ENCODE measurements around the gene ATP8B2. TPM values are rescaled to one million over a fixed set of nuclear protein-coding genes. Genes with fewer than 3 reads are reported as not detected.

The ATP8B2 gene
- polyA plus RNA-seq, 1 experiment = 73.3 TPM

- peak; percentile 89 for TF ChIP-seq CTCF (IDR thresholded peaks at IDR 0.05; ENCODE audit: insufficient read depth, low read depth, low read length)
- Histone ChIP-seq H3K27me3 (ENCODE audit: control insufficient read depth, insufficient read depth, low read length) (peaks cover 6% of the 10 kb centered on the region), H3K4me3 (ENCODE audit: low read depth, low read length) (peak overlapping the region; percentile 76), H3K36me3 (ENCODE audit: control insufficient read depth, insufficient read depth, low read length) (peaks cover 4% of the 10 kb centered on the region)
- ChIA-PET CTCF (interaction anchor here (0.6 to 5.5 kb wide), 23 partner anchors 9 to 818 kb away, joined by 3 to 77 read pairs (median 4); no protein-coding TSS in a partner anchor), POLR2A (interaction anchor here (0.5 to 0.7 kb wide), 5 partner anchors 19 to 163 kb away, joined by 3 to 15 read pairs (median 4); a partner anchor contains a TSS)
- DNase-seq (ENCODE audit: low read depth) = peak; percentile 52
Observed at GRCh38 chr1:154325583-154326545, 539 bp downstream of the ATP8B2 start.

DNA sequence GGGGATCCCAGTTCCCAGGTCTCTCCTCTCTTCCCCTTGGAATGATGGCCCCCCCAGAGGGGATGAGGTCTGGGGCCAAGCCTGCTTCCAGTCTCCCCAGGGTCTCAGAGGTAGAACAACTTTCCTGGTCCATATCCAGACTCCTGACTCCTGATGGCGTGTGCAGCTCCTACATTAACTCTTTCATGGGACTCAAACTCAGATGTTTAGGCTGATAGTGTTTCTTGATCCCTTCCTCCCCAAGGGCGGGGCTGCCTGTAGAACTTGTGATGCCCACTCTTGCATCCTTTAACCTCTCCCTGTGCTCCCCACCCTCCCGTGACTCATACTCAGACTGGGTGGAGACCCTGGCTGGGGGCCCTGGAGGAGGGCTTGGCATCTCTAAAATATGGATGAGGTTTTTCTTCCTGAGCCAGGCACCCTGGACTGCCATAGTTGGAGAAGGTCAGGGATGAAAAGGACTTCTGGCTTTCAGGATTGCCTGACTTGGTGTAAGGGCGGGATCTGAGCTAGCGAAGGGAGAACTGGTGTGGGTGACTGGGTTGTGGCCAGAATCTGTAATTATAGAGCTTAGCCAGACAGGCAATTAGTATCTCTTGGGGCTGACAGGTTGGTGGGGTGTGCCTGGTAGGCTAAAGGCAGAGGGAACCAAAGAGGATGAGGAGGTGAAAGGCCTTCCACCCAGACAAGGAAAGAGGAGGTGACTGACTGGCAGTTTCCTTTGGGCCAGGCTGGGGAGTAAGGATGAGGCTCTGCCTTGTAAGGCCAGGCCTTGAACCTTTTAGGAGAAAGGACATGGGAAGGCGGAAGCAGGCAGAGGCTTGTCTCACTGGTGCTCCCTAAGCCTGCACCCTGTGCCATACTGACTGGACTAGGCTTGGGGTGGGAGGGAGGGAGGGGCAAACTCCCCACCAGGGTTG is 1.5 kb downstream of the ATP8B2 start:
- ChIA-PET CTCF (interaction anchor here (0.5 to 5.5 kb wide), 16 partner anchors 8 to 867 kb away, joined by 3 to 77 read pairs (median 4); no protein-coding TSS in a partner anchor), POLR2A (interaction anchor here (0.5 to 0.6 kb wide), 3 partner anchors 107 to 575 kb away, joined by 3 to 15 read pairs (median 4); a partner anchor contains a TSS)

GRCh38 chr1:154327466-154328317 is 2.4 kb downstream of the ATP8B2 start:
- ChIA-PET CTCF (interaction anchor here (0.5 to 5.5 kb wide), 7 partner anchors 7 to 866 kb away, joined by 3 to 77 read pairs (median 3); partner anchors contain the start of gene CHRNB2), POLR2A (interaction anchor here (0.5 to 0.6 kb wide), 2 partner anchors 135 to 574 kb away, joined by 3 read pairs; no protein-coding TSS in a partner anchor)
- Histone ChIP-seq H3K4me3 (ENCODE audit: low read depth, low read length) (peak overlapping the region; percentile 35), H3K36me3 (ENCODE audit: control insufficient read depth, insufficient read depth, low read length) (peaks cover 15% of the 10 kb centered on the region), H3K27me3 (ENCODE audit: control insufficient read depth, insufficient read depth, low read length) (peaks cover 3% of the 10 kb centered on the region)
- DNase-seq (ENCODE audit: low read depth) = no peak
- TF ChIP-seq CTCF (IDR thresholded peaks at IDR 0.05; ENCODE audit: insufficient read depth, low read depth, low read length) = no peak

More for the DNA sequence above, 1.5 kb downstream of the ATP8B2 start:
- DNase-seq (ENCODE audit: low read depth) = peak; percentile 49
- peak overlapping the region; percentile 76 for H3K4me3 ChIP-seq (ENCODE audit: low read depth, low read length)
- H3K27me3 ChIP-seq (ENCODE audit: control insufficient read depth, insufficient read depth, low read length) = peaks cover 6% of the 10 kb centered on the region
- peaks cover 10% of the 10 kb centered on the region for H3K36me3 ChIP-seq (ENCODE audit: control insufficient read depth, insufficient read depth, low read length)
- TF ChIP-seq CTCF (IDR thresholded peaks at IDR 0.05; ENCODE audit: insufficient read depth, low read depth, low read length) = no peak

DNA sequence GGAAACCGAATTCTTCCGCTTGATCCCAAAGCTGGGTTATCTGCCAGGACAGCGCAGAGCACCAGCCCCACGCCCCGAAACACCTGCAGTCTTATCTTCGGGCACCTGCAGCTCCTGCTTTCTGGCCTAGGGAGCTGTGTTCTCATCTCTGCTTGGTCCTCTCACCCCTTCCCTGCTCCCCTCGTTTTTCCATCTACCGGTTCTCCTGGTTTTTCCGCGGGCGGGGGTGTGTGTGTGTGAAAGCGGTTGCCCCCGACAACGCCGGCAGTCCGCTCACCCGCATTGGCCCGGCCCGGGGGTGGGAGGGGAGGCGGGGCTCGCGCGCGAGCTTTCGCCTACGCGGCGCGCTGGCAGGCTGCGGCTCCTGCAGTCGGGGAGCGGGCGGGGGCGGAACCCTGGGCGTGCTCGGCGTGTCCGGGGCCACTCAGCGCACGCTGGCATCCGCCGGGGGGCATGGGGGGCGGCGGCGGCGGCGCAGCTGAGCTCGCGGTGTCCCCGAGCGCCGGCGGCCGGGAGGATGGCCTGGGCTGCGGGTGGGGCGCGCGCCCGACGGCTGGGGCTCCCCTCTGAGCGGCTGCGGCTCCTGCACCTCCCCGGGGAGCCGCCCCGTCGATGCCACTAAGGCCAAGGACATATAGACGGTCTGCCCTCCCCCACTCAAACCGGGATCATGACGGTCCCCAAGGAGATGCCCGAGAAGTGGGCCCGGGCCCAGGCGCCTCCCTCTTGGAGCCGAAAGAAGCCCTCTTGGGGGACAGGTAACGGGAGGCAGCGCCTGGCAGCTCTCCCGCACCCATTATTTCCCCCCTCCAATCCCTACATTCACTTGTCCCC is 3.2 kb downstream of the ATP8B2 start:
- peaks cover 15% of the 10 kb centered on the region for H3K36me3 ChIP-seq (ENCODE audit: control insufficient read depth, insufficient read depth, low read length)
- H3K27me3 ChIP-seq (ENCODE audit: control insufficient read depth, insufficient read depth, low read length) = no peaks in the 10 kb centered on the region; the same call in 1 of the 2 replicates
- ChIA-PET CTCF (interaction anchor here (0.6 to 1.6 kb wide), 3 partner anchors 78 to 239 kb away, joined by 3 to 4 read pairs (median 3); partner anchors contain the start of gene CHRNB2), POLR2A (interaction anchor here (0.6 kb wide), 1 partner anchor 91 kb away, joined by 3 read pairs; no protein-coding TSS in a partner anchor)
- no peak for TF ChIP-seq CTCF (IDR thresholded peaks at IDR 0.05; ENCODE audit: insufficient read depth, low read depth, low read length)
- DNase-seq (ENCODE audit: low read depth) = no peak
- H3K4me3 ChIP-seq (ENCODE audit: low read depth, low read length) = peak overlapping the region; percentile 39
